Type B pancreatic cell (in vitro differentiated cells): ENCODE data around the gene LIME1. TPM values are rescaled to one million over a fixed set of nuclear protein-coding genes. Genes with fewer than 3 reads are reported as not detected.

ENCODE experiments used
- DNase-seq: peaks from one replicate; pipeline ENCODE4 v3.0.0; 2021; ENCODE audit warnings: mixed read lengths; ENCODE audit not compliant: unreplicated experiment; ENCODE audit errors: extremely low spot score
- H3K27ac Mint-ChIP-seq: 2 replicates; pipeline ENCODE4 v1.8.0; 2021; ENCODE audit warnings: mild to moderate bottlenecking, mixed read lengths
- H3K27me3 Mint-ChIP-seq: 2 replicates; pipeline ENCODE4 v1.8.0; 2021; ENCODE audit warnings: mixed read lengths
- H3K36me3 Mint-ChIP-seq: 2 replicates; pipeline ENCODE4 v1.8.0; 2021; ENCODE audit warnings: mixed read lengths
- H3K4me1 Mint-ChIP-seq: one replicate; pipeline ENCODE4 v1.8.0; 2021; ENCODE audit warnings: mixed read lengths; ENCODE audit not compliant: unreplicated experiment
- H3K4me3 Mint-ChIP-seq: 2 replicates; pipeline ENCODE4 v1.8.0; 2021; ENCODE audit warnings: mild to moderate bottlenecking, mixed read lengths
- H3K9me3 Mint-ChIP-seq: 2 replicates; pipeline ENCODE4 v1.8.0; 2021; ENCODE audit warnings: mixed read lengths
- total RNA-seq: library from RNA; stranded (reverse); gene quantifications from 2 replicates; pipeline ENCODE4 v1.2.1, GENCODE V29; 2021; ENCODE audit warnings: low replicate concordance
- TF ChIP-seq, protein P1 (sequence below): fragments of 200-600 bp; sonication (generic); conservative IDR thresholded peaks from 2 replicates; pipeline ENCODE4 v1.5.0; 2021; ENCODE audit warnings: antibody characterized with exemption, mild to moderate bottlenecking

Gene LIME1
- total RNA-seq, 1 donor from 2014 or later, result 11.3 TPM

DNA sequence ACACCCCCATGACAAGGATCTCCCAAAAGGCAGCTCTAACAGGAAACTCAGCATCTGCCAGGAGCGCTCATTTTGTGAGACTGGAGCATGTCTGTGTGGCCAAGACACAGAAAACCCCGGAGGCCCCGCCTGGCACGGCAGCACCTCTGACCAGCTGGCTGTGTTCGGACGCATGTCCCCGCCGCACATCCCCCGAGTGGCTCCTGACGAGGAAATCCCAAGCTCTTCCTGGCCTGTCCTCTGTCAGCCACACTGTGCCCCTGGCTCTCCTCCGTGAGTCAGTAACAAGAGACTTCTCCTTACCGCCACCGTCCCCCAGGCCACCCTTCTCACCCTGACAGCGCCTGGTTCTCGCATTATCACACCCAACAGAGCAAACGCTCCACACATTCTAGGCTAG, 17.5 kb downstream of the LIME1 start:
- Mint-ChIP-seq H3K4me3 (no peak overlapping the region), H3K27ac (no peak overlapping the region), H3K27me3 (no peaks in the 10 kb centered on the region), H3K36me3 (no peaks in the 10 kb centered on the region), H3K4me1 (no peaks in the 10 kb centered on the region), H3K9me3 (no peaks in the 10 kb centered on the region)
- DNase-seq, result no peak
- TF ChIP-seq, protein P1, sequence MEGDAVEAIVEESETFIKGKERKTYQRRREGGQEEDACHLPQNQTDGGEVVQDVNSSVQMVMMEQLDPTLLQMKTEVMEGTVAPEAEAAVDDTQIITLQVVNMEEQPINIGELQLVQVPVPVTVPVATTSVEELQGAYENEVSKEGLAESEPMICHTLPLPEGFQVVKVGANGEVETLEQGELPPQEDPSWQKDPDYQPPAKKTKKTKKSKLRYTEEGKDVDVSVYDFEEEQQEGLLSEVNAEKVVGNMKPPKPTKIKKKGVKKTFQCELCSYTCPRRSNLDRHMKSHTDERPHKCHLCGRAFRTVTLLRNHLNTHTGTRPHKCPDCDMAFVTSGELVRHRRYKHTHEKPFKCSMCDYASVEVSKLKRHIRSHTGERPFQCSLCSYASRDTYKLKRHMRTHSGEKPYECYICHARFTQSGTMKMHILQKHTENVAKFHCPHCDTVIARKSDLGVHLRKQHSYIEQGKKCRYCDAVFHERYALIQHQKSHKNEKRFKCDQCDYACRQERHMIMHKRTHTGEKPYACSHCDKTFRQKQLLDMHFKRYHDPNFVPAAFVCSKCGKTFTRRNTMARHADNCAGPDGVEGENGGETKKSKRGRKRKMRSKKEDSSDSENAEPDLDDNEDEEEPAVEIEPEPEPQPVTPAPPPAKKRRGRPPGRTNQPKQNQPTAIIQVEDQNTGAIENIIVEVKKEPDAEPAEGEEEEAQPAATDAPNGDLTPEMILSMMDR, result no peak

DNA sequence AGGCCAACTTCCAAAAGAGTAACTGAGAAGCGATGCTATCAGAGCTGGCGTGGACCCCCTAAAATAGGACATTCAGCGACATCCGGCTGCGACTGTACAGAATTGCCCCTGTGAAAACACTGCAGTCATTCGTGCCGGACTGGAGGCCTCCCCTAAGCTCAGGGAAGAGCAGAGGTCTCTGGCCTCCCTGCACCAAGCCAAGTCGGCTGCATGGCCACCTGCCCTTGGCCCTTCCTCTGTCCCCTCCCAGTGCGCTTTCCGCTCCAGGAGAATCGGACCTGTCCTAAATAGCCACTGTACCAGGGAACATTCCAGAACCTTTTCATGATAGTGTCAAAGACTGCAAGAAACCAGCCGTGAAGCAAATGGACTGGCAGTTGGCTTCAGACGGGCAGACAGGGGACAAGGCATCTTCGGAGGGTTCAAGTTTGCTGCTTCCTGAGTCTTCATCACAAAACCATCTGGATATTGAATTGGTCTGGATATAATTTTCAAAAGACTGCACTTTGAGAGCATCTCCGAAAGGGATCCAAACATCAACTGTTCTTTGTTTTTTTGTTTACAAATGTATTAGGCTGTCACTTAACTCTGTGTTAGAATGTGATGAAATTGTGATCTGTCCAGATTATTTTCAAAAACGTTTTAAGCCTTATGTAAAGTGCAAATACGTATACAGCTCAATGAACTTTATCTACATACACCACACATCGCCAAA, 19.6 kb downstream of the LIME1 start:
- H3K27me3 Mint-ChIP-seq, result no peaks in the 10 kb centered on the region
- H3K36me3 Mint-ChIP-seq, result no peaks in the 10 kb centered on the region
- TF ChIP-seq, protein P1, result no peak
- DNase-seq, result no peak
- no peak overlapping the region for H3K4me3 Mint-ChIP-seq
- no peaks in the 10 kb centered on the region for H3K4me1 Mint-ChIP-seq
- H3K9me3 Mint-ChIP-seq, result no peaks in the 10 kb centered on the region
- no peak overlapping the region for H3K27ac Mint-ChIP-seq

DNA sequence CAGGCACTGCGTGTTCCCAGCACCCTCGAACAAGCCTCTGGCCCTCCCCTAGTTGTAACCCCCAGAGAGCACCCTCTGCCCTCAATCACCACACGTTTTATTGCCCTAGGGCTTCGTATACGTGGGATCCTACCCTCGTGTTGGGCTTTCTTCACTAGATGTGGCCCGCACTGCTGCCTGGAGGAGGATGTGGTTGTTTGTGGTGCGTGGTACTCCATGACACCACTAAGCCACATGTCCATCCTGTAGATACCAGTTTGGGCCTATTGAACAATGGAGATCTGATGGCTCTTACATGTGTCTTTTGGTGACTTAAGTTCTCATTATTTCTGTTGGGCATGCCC, 20.2 kb downstream of the LIME1 start:
- no peaks in the 10 kb centered on the region for H3K4me1 Mint-ChIP-seq
- H3K4me3 Mint-ChIP-seq, result no peak overlapping the region
- DNase-seq, result no peak
- TF ChIP-seq, protein P1, result no peak
- H3K36me3 Mint-ChIP-seq, result no peaks in the 10 kb centered on the region
- H3K9me3 Mint-ChIP-seq, result no peaks in the 10 kb centered on the region
- H3K27ac Mint-ChIP-seq, result no peak overlapping the region
- H3K27me3 Mint-ChIP-seq, result no peaks in the 10 kb centered on the region

DNA sequence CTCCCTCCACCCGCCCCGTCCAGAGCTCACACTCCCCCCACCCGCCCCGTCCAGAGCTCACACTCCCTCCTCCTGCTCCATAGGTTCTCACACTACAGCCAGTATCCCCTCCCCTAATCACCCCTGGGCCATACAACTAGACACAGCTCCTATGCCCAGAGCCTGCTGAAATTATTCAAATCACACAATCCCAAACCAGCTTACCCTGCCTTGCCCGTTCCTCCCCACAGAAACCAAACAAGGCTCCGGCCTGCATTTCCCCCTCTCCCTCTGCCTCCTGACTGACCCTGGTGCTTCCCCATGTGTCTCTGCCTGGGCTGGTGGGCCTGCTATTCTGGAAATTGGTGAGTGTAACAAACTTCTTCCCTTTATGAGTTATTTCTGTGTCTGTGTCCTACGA, 21.7 kb downstream of the LIME1 start:
- H3K4me1 Mint-ChIP-seq, result no peaks in the 10 kb centered on the region
- DNase-seq, result no peak
- no peak overlapping the region for H3K4me3 Mint-ChIP-seq
- H3K36me3 Mint-ChIP-seq, result no peaks in the 10 kb centered on the region
- no peak overlapping the region for H3K27ac Mint-ChIP-seq
- TF ChIP-seq, protein P1, result no peak
- H3K27me3 Mint-ChIP-seq, result no peaks in the 10 kb centered on the region
- no peaks in the 10 kb centered on the region for H3K9me3 Mint-ChIP-seq

DNA sequence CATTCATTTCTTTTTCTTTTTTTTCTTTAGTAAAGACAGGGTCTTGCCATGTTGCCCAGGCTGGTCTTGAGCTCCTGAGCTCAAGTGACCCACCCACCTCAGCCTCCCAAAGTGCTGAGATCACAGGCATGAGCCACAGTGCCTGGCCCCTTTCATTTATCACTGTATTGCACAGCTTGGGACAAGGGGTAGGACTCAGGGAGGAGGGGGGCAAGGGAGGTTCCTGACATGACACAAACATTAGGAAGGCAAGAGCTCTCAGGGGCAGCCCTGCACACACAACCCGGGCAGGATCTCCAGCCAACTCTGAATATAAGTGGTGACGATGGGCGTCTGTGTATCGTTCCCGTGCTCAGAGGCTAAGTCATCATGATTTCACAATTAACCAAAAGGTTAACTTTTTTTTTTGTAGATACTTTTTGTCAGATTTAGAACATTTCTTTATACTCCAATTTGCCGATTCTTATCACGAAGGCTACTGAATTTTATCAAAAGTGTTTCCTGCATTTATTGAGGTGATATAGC, 23.0 kb downstream of the LIME1 start:
- no peak overlapping the region for H3K4me3 Mint-ChIP-seq
- no peak for DNase-seq
- H3K27me3 Mint-ChIP-seq, result no peaks in the 10 kb centered on the region

More for the DNA sequence above, 23.0 kb downstream of the LIME1 start:
- Mint-ChIP-seq H3K4me1 (no peaks in the 10 kb centered on the region), H3K36me3 (no peaks in the 10 kb centered on the region), H3K9me3 (no peaks in the 10 kb centered on the region), H3K27ac (no peak overlapping the region)
- TF ChIP-seq, protein P1, result no peak
